Measurements from ENCODE around the gene NDE1.

Gene NDE1

DNA sequence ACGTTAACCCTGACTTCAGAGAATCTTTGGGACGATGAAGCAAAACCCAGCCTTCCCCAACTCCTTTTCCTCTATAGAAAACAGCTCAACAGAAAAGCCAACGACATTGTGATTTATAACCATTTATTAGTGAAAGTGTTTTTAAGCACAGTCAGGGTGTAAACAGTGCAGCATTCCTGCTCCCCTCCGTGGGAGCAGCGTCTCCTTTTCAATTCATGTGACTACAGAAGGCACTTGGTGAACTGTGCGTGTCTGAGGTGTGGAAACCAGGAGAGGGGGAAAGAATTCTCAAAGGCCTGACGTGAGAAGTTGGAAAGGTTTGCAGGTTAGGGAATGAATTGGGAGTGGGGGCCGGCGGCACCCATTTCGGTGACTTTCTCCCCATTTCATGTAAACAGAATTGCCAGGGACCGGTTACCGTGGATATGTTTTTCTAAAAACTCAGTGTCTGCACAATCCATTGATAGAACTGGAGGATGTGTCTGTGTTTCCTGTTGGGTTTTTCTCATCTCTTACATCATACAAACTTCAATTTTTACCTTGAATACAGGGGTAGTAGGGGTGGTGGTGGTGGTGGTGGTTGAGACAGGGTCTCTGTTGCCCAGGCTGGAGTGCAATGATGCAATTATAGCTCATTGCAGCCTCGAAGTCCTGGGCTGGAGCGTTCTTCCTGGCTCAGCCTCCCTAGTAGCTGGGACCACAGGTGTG lies 53.1 kb downstream of the NDE1 start:
- no peak for TF ChIP-seq CTCF (IDR thresholded peaks at IDR 0.05; ENCODE audit: low read depth, low read length)
- H3K4me3 ChIP-seq (ENCODE audit: low read depth, low read length): no peak overlapping the region
- in situ Hi-C loops (cut with HindIII; ENCODE audit: low sequenced_read_pairs): no loop called here
- no peak for DNase-seq (ENCODE audit: low read depth, low spot score)

- in situ Hi-C loops (cut with HindIII; ENCODE audit: low sequenced_read_pairs): no loop called here
Observed at GRCh38 chr16:15704545-15704987, 54.5 kb downstream of the NDE1 start.

GRCh38 chr16:15705064-15705565 lies 55.1 kb downstream of the NDE1 start:
- in situ Hi-C loops (cut with HindIII; ENCODE audit: low sequenced_read_pairs): no loop called here
- no peak overlapping the region for H3K4me3 ChIP-seq (ENCODE audit: low read depth, low read length)
- TF ChIP-seq CTCF (IDR thresholded peaks at IDR 0.05; ENCODE audit: low read depth, low read length): no peak
- no peak for DNase-seq (ENCODE audit: low read depth, low spot score)

More at GRCh38 chr16:15704545-15704987, 54.5 kb downstream of the NDE1 start:
- H3K4me3 ChIP-seq (ENCODE audit: low read depth, low read length): no peak overlapping the region
- peak; percentile 79 for TF ChIP-seq CTCF (IDR thresholded peaks at IDR 0.05; ENCODE audit: low read depth, low read length)
- DNase-seq (ENCODE audit: low read depth, low spot score): peak; percentile 70

GRCh38 chr16:15707332-15707731 lies 57.3 kb downstream of the NDE1 start:
- in situ Hi-C loops (cut with HindIII; ENCODE audit: low sequenced_read_pairs): no loop called here
- no peak for TF ChIP-seq CTCF (IDR thresholded peaks at IDR 0.05; ENCODE audit: low read depth, low read length)
- DNase-seq (ENCODE audit: low read depth, low spot score): no peak
- no peak overlapping the region for H3K4me3 ChIP-seq (ENCODE audit: low read depth, low read length)

GRCh38 chr16:15708096-15708495 lies 58.1 kb downstream of the NDE1 start:
- in situ Hi-C loops (cut with HindIII; ENCODE audit: low sequenced_read_pairs): no loop called here
- TF ChIP-seq CTCF (IDR thresholded peaks at IDR 0.05; ENCODE audit: low read depth, low read length): no peak
- H3K4me3 ChIP-seq (ENCODE audit: low read depth, low read length): no peak overlapping the region
- DNase-seq (ENCODE audit: low read depth, low spot score): peak; percentile 27

DNA sequence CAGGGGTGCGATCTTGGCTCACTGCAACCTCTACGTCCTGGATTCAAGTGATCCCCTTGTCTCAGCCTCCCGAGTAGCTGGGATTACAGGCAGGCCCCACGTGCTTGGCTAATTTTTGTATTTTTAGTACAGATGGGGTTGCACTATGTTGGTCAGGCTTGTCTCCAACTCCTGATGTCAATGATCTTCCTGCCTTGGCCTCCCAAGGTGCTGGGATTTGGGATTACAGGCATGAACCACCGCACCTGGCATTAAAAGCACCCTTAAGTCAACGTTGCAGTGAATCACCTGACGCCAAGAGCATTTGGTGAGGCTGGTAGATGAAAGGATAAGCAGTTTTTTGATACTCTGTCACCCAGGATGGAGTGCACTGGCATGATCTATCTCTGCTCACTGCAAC lies 59.0 kb downstream of the NDE1 start:
- no peak for DNase-seq (ENCODE audit: low read depth, low spot score)
- in situ Hi-C loops (cut with HindIII; ENCODE audit: low sequenced_read_pairs): no loop called here
- H3K4me3 ChIP-seq (ENCODE audit: low read depth, low read length): no peak overlapping the region
- TF ChIP-seq CTCF (IDR thresholded peaks at IDR 0.05; ENCODE audit: low read depth, low read length): no peak
